Calu3 (cell line): ENCODE data around the gene EYA4. TPM values are rescaled to one million over a fixed set of nuclear protein-coding genes. Genes with fewer than 3 reads are reported as not detected.

Experiments used
- BruUV-seq: library from RNA; stranded (reverse); fragments of 400-500 nt; replicated peaks from 2 replicates; lab custom pipeline; 2021; lab: Mats Ljungman, UMichigan
- CTCF ChIA-PET: fragments of 300-600 bp; sonication (Branson Sonifier 250); formaldehyde crosslinking; loops from one replicate; lab custom pipeline; 2022; ENCODE audit warnings: antibody characterized with exemption; lab: Charles Lee
- DNase-seq: peaks from one replicate; pipeline ENCODE4 v3.0.0; 2022
- H3K27ac Mint-ChIP-seq: one replicate; pipeline ENCODE4 v1.8.0; 2022; ENCODE audit warnings: mixed read lengths; ENCODE audit not compliant: unreplicated experiment
- H3K27me3 Mint-ChIP-seq: one replicate; pipeline ENCODE4 v1.8.0; 2022; ENCODE audit warnings: mixed read lengths; ENCODE audit not compliant: unreplicated experiment
- H3K36me3 Mint-ChIP-seq: one replicate; pipeline ENCODE4 v1.8.0; 2022; ENCODE audit warnings: mild to moderate bottlenecking, moderate library complexity, mixed read lengths; ENCODE audit not compliant: insufficient read depth, unreplicated experiment
- H3K4me1 Mint-ChIP-seq: one replicate; pipeline ENCODE4 v1.8.0; 2022; ENCODE audit warnings: mild to moderate bottlenecking, low read depth, mixed read lengths; ENCODE audit not compliant: unreplicated experiment
- H3K4me3 Mint-ChIP-seq: one replicate; pipeline ENCODE4 v1.8.0; 2022; ENCODE audit warnings: mild to moderate bottlenecking, low read depth, moderate library complexity, mixed read lengths; ENCODE audit not compliant: unreplicated experiment
- H3K9me3 Mint-ChIP-seq: one replicate; pipeline ENCODE4 v1.8.0; 2022; ENCODE audit warnings: low read depth, mixed read lengths; ENCODE audit not compliant: unreplicated experiment
- intact Hi-C: fragments of 100-400 bp; cut with micrococcal nuclease; formaldehyde crosslinking; loops from one replicate; pipeline ENCODE4 v1.10.0; 2022; ENCODE audit not compliant: unreplicated experiment
- total RNA-seq: library from RNA; stranded (reverse); gene quantifications from 2 replicates; pipeline ENCODE4 v1.2.3, GENCODE V29; 2022
- TF ChIP-seq, protein P1 (sequence below): fragments of 200-600 bp; IDR thresholded peaks from one replicate; pipeline ENCODE4 v1.8.0; 2022; ENCODE audit warnings: antibody characterized with exemption; ENCODE audit not compliant: unreplicated experiment

Gene EYA4
- total RNA-seq, 1 experiment from 2014 or later: 55.1 TPM

- BruUV-seq: no TSS peak
- Mint-ChIP-seq H3K4me1 (no peaks in the 10 kb centered on the region), H3K4me3 (no peak overlapping the region), H3K27ac (no peak overlapping the region), H3K27me3 (no peaks in the 10 kb centered on the region), H3K36me3 (no peaks in the 10 kb centered on the region), H3K9me3 (no peaks in the 10 kb centered on the region)
- TF ChIP-seq, protein P1, sequence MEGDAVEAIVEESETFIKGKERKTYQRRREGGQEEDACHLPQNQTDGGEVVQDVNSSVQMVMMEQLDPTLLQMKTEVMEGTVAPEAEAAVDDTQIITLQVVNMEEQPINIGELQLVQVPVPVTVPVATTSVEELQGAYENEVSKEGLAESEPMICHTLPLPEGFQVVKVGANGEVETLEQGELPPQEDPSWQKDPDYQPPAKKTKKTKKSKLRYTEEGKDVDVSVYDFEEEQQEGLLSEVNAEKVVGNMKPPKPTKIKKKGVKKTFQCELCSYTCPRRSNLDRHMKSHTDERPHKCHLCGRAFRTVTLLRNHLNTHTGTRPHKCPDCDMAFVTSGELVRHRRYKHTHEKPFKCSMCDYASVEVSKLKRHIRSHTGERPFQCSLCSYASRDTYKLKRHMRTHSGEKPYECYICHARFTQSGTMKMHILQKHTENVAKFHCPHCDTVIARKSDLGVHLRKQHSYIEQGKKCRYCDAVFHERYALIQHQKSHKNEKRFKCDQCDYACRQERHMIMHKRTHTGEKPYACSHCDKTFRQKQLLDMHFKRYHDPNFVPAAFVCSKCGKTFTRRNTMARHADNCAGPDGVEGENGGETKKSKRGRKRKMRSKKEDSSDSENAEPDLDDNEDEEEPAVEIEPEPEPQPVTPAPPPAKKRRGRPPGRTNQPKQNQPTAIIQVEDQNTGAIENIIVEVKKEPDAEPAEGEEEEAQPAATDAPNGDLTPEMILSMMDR: no peak
- no peak for DNase-seq
- intact Hi-C loops: loop anchor here (2.0 kb wide), 2 partner anchors 269 to 529 kb away; no protein-coding TSS in a partner anchor
- CTCF ChIA-PET: interaction anchor here (1.2 to 2.8 kb wide), 4 partner anchors 23 to 529 kb away, joined by 3 to 82 read pairs (median 14); no protein-coding TSS in a partner anchor
These were observed 326.5 kb downstream of the EYA4 start for GRCh38 chr6:133567636-133568035.

DNA sequence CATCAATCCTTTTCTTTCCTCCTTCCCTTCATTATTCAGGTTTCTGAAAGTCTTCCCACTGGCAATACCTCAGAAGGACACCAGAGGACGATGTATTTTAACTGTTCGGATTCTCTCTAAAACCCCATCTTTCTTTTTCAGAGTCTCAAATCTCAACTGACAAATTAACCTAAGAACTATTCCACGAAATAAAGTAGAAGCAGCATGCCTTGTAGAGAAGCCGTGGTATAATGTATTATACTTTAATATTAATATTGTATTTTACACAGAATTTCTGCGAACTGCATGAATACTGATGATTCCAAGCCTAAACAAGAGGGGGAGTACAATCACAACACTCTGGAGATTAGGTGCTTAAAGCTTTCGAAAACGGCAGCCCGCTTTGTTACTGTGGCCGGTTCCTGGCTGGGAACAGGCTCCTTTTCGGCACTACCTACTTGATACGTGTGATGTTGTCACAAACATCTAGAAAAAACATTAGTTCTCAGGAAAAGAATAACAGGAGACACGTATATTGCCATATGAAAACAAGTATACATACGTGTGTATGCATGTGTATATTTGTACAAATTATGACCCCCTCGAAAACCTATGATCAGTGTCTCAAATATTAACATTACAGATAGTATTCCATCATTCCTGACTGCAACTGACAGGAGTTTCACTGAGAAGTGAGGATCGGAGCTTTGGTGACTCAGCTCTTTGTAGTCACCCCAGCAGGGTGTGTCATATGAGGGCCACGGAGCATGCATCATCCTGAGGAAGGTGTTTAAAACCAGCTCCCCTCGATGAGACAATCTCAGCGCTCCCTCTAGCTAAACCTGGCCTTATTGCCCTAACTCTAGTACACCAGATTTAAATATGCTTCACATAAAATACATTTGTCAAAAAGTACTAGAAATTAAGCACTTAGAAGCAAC, 328.1 kb downstream of the EYA4 start:
- DNase-seq: peak; percentile 66
- peak overlapping the region; percentile 63 for H3K4me3 Mint-ChIP-seq
- CTCF ChIA-PET: interaction anchor here (0.5 to 2.8 kb wide), 20 partner anchors 24 to 528 kb away, joined by 3 to 82 read pairs (median 4); no protein-coding TSS in a partner anchor
- TF ChIP-seq, protein P1: peak; percentile 82
- no peaks in the 10 kb centered on the region for H3K36me3 Mint-ChIP-seq
- H3K27me3 Mint-ChIP-seq: no peaks in the 10 kb centered on the region
- peak overlapping the region; percentile 56 for H3K27ac Mint-ChIP-seq
- H3K9me3 Mint-ChIP-seq: no peaks in the 10 kb centered on the region
- no peaks in the 10 kb centered on the region for H3K4me1 Mint-ChIP-seq
- BruUV-seq: no TSS peak
- intact Hi-C loops: loop anchor here (1.0 to 2.0 kb wide), 4 partner anchors 268 to 528 kb away; no protein-coding TSS in a partner anchor

GRCh38 chr6:133571681-133572080, 330.5 kb downstream of the EYA4 start:
- TF ChIP-seq, protein P1: no peak
- no peaks in the 10 kb centered on the region for H3K4me1 Mint-ChIP-seq
- BruUV-seq: no TSS peak
- H3K36me3 Mint-ChIP-seq: no peaks in the 10 kb centered on the region
- CTCF ChIA-PET: no interaction called here
- no peak overlapping the region for H3K4me3 Mint-ChIP-seq
- peaks cover 2% of the 10 kb centered on the region for H3K9me3 Mint-ChIP-seq
- no peak overlapping the region for H3K27ac Mint-ChIP-seq
- DNase-seq: no peak
- H3K27me3 Mint-ChIP-seq: no peaks in the 10 kb centered on the region
- intact Hi-C loops: no loop called here

- intact Hi-C loops: no loop called here
These were observed 336.7 kb downstream of the EYA4 start for GRCh38 chr6:133577851-133578250.

More at GRCh38 chr6:133577851-133578250, 336.7 kb downstream of the EYA4 start:
- H3K27me3 Mint-ChIP-seq: no peaks in the 10 kb centered on the region
- no peak overlapping the region for H3K4me3 Mint-ChIP-seq
- no peak for DNase-seq
- H3K36me3 Mint-ChIP-seq: no peaks in the 10 kb centered on the region
- no peak overlapping the region for H3K27ac Mint-ChIP-seq
- BruUV-seq: no TSS peak
- TF ChIP-seq, protein P1: no peak
- H3K4me1 Mint-ChIP-seq: no peaks in the 10 kb centered on the region
- CTCF ChIA-PET: no interaction called here
- H3K9me3 Mint-ChIP-seq: peaks cover 5% of the 10 kb centered on the region
